GM19372 (cell line): Measurements from ENCODE around the gene ZNF428.
"Not testable (repeated sequence)": the region's sequence is repeated elsewhere in the genome, so short reads cannot be mapped to it uniquely, and the experiment has no call there.

Source experiments
- ATAC-seq: cut with Tn5 transposase; IDR thresholded peaks from one replicate; pipeline ENCODE4 v1.9.1; 2021; ENCODE audit warnings: mild to moderate bottlenecking, low read depth, moderate library complexity; ENCODE audit not compliant: unreplicated experiment

The ZNF428 gene

DNA sequence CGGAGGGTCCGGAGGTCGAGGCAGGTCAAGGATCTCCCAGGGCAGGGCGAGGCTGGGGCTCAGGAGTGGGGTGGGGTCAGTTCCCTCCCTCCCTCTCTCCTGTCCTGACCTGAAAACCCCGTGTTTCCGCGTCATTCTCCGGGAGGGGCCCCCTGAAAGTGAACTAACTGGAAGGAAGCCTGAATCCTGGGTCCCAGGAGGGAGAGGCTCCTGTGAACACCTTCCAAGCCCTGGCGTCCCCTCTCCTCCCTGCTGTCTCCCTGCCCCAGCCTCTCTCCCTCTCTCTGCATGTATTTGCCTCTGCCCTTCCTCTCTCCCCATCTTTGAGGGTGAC, 21.0 kb upstream of the ZNF428 start:
- no peak for ATAC-seq

DNA sequence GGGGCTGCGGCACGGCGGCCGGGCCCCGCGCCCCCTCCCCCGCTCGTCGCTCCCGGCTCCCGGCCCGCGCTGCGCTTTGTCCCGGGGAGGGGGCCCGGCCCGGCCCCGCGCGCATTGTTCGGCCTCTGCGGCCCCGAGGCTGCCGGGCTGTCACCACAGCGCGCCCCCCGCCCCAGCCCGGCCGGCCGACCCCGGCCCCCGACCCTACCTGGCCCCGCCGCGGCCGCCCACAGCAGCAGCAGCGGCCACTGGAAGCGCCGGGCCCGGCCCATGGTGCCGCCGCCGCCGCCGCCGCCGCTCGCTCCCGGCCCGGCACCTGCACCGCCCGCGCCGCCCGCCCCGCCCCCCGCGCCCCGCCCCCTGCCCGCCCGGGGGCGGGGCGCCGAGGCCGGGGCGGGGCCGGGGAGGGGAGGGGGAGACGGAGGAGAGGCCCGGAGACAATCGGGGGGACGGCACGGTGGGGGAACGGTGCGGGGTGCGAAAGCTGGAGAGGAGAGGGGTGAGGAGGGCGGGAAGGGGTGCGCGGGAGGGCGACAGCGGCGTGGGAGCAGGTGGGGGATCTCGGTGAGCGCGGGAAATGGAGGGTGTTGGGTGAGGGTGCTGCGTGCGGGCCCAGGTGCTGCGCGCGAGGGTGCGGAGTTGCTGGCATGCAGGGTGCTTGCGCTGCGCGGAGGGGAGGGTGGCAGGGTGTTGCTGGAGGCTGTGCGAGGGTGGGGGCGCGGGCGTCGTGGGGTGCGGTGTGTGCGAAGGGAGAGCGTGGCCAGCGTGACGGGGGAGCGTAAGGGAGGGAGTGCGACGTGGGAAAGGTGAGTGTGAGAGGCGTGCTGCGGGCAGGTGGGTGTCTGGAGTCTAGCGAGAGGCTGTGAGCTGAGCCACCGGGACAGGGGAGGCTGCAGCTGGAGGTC, 20.3 kb upstream of the ZNF428 start, which contains the start of gene CADM4:
Gene CADM4, minus strand, starts transcription at position 332 of the 905 bp plus-strand sequence. Its CDS starts 60 bp downstream, at position 272.
- no peak for ATAC-seq

DNA sequence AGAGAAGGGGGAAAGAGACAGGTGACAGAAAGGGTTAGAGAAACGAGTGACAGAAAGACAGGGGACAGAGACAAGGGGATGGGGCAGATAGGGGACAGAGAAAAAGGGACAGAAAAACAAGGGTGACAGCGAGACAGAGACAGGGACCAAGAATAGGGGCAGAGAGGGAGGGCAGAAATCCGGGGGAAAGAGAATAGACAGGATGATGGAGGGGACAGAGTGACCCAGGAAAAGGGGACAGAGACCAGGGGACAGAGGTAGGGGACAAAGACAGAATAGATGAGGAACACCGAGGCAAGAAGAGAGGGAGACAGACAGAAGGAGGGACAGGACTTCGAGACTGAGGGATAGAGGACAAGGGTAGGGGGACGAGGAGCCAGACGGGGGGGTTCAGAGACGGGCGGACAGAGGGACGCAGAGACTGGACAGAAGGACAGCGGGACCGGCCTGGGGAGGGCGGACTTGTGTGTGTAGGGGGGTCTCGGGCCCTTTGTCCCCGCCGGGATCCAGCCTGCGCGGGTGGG, 19.6 kb upstream of the ZNF428 start:
- ATAC-seq, result no peak

DNA sequence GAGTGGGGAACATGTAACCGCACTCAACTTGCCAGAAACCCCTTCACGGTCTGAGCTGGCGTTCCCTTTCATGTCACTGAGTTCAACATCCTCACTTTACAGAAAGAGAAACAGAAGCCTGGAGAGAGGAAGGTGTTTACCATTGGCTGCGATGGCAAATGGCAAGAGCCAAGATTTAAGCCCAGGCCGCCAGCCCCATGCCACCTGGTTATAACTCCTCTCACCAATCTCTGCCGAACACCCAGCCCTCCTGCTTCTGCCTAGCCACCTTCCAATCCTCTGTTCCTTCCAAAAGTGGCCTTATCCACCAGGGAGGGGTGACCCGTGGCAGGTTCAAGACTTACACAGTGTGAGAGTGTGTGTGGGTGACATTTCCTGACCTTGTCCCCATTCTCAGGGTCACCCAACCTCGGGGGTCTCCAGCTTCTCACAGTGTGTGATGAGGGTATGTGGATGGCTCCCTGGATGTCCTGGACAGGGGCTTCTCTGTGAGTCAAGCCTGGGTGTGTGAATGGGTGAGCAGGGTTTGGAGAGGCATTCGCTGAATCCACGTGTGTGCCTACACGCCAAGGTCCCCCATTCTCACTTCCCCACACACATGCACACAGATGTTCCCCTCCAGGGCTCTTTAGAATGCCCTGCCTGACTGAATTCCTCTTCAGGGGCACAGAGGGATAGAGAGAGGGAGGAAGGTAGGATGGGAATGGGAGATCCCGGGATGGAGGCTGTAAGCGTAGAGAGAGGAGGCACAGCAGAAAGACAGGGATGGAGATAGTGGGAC, 19.0 kb upstream of the ZNF428 start:
- ATAC-seq, result no peak

DNA sequence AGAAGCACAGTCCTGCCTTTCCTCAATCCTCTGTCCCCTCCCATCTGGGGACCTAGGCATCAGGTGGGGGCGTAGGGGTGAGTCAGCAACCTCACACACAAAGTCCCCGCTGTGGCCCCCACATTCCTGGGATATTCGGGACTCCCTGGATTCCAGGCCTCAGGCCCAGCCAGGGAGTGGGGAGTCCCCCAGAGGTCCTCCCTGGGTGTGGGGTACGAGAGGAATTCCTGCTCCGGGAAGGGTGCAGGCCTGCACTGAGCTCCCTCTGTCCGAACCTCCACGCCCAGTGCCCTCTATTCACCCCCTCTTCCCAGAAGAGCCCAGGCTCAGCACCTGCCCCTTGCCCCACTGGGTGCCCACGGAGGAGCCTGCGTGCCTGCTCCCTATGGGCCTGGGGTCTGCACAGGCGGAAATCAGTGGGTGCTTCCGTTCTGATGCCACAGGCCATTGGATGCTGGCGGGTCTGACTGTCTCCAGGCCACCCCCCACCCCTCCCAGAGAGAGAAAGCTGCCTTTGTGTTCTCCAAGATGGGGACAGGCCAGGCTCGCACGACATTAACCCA, 16.8 kb upstream of the ZNF428 start:
- no peak for ATAC-seq

DNA sequence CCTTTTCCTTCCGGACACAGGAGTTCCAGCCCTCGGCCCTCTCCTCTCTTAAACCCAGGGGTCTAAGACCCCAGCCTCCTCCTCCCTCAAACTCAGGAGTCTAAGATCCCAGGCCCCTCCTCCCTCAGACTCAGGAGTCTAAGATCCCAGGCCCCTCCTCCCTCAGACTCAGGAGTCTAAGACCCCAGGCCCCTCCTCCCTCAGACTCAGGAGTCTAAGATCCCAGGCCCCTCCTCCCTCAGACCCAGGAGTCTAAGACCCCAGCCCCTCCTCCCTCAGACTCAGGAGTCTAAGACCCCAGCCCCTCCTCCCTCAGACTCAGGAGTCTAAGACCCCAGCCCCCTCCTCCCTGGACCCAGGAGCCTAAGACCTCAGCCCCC, 16.1 kb upstream of the ZNF428 start:
- not testable (repeated sequence) for ATAC-seq

DNA sequence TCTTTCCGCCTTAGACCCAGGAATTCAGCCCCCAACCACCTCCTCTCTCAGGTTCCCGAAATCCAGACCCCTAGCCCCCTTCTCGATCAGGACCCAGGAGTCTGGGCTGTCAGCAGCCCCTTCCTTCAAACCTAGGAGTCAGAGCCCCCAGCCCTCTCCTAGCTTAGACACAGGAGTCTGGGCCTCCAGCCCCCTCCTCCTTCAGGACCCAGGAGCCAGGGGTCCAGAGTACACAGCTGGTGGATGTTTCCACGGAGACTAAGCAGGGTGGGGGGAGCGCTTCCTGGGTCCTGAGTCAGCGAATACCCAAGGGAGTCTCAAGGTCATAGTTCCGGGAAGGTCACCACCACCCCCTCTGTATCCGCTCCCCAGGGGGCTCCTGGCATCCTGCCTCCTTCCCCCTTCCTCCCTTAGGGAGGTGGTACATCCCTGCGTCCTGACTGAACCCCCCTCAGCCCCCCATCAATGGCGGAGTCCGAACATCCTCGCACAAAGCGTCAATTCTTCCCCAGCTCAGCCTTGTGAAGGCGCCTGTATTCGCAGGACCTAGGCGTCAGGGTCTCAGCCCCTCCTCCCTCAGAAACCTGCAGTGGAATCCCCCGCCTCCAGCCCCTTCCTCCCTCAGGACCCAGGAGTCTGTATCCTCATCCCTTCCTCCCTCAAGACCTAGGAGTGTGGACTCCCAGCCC, 15.6 kb upstream of the ZNF428 start:
- ATAC-seq, result no peak

DNA sequence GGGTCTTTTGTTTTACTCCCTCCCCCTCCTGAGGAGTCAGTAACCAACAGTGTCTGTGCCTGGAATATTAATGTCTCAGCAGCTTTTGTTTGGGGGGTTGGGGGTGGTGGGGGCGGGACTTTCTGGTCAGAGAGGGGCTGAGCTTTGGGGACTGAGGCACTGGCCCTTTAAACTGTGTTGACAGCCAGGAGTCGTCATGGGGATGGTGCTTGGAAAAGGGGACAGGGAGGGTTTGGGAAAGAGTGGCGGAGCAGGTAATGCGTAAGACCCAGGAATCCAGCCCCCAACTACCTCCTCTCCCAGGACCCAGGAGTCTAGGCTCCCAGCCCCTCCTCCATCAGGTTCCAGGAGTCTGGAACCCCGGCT, 15.1 kb upstream of the ZNF428 start:
- ATAC-seq, result no peak

DNA sequence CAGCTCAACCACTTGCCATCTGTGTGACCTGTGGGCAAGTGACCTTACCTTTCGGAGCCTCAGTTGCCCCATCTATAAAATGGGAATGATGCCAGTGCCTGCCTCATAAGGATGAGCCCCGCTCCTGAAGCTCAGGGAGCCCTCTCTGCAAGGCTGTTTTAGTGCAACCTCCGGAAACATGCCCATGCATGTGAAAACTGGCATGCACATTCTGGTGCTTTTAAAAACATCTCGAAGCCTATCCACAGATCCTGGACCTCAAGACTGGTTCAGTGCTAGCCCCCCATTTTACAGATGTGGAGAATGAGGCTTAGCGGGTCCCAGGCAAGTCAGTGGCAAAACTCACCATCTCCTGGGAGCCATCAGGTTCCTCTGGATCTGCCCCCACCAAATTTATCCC, 14.6 kb upstream of the ZNF428 start:
- ATAC-seq, result no peak

DNA sequence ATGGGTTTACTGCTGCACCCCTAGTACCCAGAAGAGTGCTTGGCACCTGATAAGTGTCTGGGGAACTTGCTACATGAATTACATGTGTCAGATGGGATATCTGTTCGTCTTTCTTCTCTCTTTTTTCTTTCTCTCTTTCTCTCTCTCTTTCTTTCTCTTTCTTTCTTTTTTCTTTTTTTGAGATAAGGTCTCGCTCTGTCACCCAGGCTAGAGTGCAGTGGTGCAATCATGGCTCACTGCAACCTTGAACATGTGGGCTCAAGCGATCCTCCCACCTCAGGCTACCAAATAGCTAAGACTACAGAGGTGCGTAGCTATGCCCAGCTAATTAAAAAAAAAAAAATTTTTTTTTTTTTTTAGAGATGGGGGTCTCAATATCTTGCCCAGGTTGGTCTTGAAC, 14.1 kb upstream of the ZNF428 start:
- ATAC-seq, result no peak

DNA sequence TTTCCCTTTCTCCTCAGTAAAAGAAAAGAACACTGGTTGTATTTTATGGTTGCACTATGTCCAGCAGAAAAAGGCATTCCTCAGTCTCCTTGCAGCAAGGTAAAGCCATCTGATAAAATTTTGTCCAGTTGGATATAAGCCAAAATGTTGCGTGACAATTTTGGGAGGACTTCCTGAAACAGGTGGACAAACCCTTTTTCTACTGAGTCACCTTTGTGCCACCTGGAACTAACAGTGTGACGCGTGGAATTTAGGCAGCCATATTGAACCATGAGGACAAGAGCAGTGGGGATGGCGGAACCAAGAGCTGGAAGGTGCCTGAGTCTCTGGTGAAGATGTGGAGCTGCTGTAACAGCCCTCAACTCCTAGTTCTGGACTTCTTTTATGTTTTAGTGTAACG, 12.1 kb upstream of the ZNF428 start:
- ATAC-seq, result no peak

DNA sequence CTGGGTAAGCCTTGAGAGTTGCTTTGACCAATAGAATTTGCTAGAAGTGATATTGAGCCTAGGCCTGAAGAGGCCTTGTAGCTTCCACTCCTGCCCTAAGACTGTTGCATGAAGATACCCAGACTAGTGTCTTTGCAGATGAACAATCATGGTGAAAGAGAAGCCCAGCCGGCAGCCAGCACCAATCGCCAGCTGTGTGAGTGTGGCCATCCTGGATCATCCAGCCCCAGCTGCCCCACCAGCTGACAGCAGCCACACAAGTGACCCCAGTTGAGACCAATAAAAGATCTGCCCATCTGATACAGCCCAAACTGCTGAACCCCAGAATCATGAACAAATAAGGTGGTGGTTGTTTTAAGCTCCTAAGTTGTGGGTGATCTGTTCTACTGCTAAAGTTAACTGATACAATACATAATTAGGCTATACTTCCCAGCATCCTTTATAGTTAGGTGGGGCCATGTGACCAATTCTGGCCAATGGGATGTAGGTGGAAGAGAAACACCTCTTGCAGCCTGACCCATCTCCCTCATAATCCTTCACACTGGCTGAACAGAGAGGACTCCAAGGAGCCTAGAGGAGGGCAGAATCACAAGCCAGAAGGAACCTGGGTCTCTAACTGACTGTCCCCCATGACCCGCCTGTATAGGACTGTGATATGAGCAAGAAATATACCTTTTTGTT, 9.4 kb upstream of the ZNF428 start:
- no peak for ATAC-seq

DNA sequence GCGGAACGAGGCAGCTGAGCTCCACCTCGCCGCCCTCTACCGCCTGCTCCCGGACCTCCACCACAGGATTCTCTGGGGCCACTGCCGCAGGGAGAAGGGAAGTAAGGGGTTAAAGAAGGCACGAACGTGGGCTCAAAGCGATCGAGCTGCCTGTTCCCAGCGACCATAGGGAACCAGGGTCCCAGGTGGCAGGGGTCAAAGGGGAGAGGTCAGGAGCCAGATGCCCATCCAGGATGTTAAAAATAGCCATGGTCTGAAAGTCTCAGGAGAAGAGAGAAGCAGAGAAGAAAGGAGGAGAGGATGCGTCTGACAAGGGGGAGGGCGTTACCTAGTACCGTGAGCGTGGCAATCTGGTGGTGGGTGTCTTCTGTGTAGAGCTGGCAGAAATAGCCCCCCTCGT, 7.4 kb upstream of the ZNF428 start:
- ATAC-seq, result no peak

DNA sequence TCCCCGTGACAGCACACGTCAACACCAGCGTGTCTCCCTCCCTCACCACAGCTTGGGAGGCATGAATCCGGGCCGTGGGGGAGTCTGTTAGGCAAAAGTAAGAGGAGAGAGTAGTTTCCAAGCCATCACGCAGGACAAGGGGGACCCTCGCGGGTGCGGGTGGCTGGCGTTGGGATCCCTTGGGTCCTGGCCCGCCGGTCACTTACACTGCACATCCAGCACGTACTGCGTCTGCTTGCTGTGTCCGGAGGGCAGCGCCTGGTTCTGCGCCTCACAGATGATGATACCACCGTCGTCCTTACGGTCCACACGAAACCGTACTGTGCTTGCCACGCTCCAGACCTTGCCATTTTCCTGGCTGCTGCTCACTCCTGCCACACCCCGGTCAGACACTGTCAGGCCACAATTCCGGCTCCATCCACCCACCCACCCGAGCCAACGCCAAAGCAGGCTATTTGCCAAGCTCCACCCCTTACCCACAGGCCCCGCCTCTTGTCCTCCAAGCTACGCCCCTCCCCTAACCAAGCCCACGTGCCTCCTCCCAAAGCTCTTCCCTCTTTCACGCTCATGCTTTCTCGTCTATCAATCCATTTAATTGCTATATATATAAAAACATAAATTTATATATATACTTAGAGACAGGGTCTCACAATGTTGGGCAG, 6.6 kb upstream of the ZNF428 start:
- ATAC-seq, result no peak

DNA sequence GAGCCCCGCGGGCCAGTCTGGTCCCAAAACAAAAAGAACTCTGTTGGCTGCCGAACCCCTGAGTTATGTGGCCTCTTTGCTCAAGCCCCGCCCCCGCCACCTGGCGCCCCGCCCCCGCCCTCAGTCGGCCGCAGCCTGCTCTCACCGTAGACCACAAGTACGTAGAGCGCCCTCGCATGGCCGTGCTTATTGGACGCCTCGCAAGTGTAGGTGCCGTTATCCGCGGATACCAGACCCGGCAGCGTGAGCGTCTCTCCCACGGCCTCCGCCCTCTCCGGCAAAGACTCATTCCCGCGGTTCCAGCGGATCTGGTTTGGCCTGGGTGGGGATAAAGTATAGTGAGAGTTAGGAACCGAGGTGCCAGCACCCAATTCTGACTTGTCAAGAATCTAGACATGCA, 5.5 kb upstream of the ZNF428 start:
- no peak for ATAC-seq

DNA sequence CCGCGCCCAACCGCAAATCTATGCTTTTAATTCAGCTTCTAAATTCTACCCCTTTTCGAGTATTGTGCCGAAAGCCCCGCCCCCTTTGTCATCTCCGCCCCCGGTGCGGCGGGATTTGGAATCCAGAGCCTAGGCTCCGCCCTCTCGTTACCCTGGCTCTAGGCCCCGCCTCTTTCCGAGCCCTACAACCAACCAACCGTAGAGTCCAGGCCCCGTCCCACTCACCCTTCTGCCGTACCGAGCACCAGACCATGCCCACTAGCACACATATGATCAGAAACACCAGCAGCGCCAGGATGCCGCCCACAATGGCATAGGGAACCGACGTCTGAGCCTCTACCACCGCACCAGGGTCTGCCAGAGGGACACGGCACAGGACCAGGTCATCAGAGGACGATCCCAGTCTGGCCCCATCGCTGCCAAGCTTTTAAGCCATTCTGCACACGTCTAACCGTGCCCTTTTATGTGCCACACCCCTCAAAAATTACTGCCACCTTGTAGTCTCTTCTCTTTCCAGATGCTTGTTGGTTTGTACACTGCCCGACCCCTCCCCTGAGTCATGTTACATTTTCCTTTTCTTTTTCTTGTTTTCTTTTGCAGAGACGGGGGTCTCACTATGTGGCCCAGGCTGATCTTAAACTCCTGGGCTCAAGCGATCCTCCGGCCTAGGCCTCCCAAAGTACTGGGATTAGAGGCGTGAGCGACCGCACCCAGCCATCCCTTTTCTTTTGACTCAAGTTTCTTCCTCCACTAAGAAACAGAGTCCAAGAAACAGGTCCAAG, 4.7 kb upstream of the ZNF428 start:
- ATAC-seq, result no peak

DNA sequence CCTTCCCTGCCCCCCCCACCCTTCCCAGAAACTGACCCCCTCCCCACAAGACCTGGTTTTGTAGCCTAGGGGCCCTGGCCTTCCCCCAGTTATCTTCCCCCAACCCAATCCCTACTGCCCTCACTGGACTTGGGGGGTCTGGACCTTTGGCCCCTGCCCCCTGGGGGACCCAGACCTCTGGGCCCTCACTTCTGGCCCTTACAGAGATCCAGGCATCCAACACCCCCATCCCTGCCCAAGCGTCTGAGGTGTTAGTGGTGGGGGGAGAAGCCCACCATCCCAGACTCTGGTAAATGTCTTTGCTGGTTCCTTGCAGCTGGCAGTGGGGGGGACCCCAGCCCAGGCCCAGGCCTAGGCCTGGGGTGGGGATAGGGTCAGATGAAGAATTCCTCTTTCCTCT, 3.5 kb upstream of the ZNF428 start:
- ATAC-seq, result no peak

DNA sequence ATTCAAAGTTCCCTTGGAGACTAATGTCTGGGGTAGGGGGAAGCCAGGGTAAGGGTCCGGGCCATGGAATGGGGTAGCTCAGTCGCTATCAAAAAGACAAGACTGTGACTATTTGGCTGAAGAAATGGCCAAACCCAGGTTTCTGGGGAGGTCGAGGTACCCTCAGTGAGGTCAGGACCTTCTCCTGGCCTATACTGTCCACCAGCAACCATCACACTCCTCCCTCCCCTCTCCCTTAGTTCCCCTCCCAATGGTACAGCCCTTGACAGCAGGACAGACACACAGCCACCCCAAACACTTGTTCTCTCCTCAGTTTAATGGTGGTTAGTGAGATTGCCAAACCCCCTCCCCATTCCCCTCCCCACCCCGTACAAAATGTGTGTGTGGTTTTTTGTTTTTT, 2.6 kb upstream of the ZNF428 start:
- ATAC-seq, result no peak
